GM12878 (cell line): ENCODE measurements around the gene CCDC127. TPM values are rescaled to one million over a fixed set of nuclear protein-coding genes. Genes with fewer than 3 reads are reported as not detected.
A peak's percentile ranks its signal among the peaks of the same experiment; 100 is the strongest.

Experiments
- ATAC-seq: fragments of 200-7000 bp; cut with Tn5 transposase; 3 replicates; pipeline ENCODE4 v1.9.1; 2020; ENCODE audit warnings: mild to moderate bottlenecking, moderate library complexity
- BruUV-seq: library from RNA; stranded (reverse); fragments of 400-500 nt; replicated peaks from 2 replicates; lab custom pipeline; 2021; lab: Mats Ljungman, UMichigan
- CTCF ChIA-PET: fragments of 300-600 bp; sonication (Branson Sonifier 250); formaldehyde crosslinking; extraction: SDS; loops from one replicate; lab custom pipeline; 2021; ENCODE audit warnings: inconsistent platforms; lab: Yijun Ruan, JAX
- POLR2A ChIA-PET: fragments of 350-600 bp; formaldehyde crosslinking; extraction: SDS; loops from one replicate; lab custom pipeline; 2021; ENCODE audit warnings: inconsistent platforms; lab: Charles Lee
- RAD21 ChIA-PET: fragments of 300-600 bp; sonication (Branson Sonifier 250); formaldehyde crosslinking; loops from one replicate; lab custom pipeline; 2023; ENCODE audit warnings: antibody characterized with exemption; ENCODE audit not compliant: unreplicated experiment; lab: Charles Lee
- SMC1A ChIA-PET: fragments of 300-600 bp; sonication (Branson Sonifier 250); formaldehyde crosslinking; loops from one replicate; lab custom pipeline; 2023; ENCODE audit not compliant: unreplicated experiment, uncharacterized antibody; lab: Charles Lee
- DNase-seq: peaks from one replicate; pipeline ENCODE4 v3.0.0-alpha.2; 2011; ENCODE audit warnings: low read depth, low spot score
- FAIRE-seq: peaks from 3 replicates; lab custom pipeline; 2011; peaks lifted over from hg19 to GRCh38; lab: Jason Lieb, UNC
- H2AFZ ChIP-seq: 2 replicates; pipeline ENCODE4 v1.6.0; 2011; ENCODE audit warnings: low read depth, low read length, control low read depth; ENCODE audit not compliant: control insufficient read depth
- H3K27ac ChIP-seq: 2 replicates; pipeline ENCODE4 v1.5.1; 2011; ENCODE audit warnings: control low read depth; ENCODE audit not compliant: control insufficient read depth, insufficient read depth
- H3K27me3 ChIP-seq, 2 experiments: replicated peaks in 1 of 2; 2 replicates each; pipeline versions ENCODE4 v1.6.0 to v1.6.1; 2011; ENCODE audit warnings: low read length in 1 of 2; ENCODE audit not compliant: control insufficient read depth in 2 of 2, insufficient read depth in 2 of 2
- H3K36me3 ChIP-seq, 2 experiments: 2 replicates each; pipeline ENCODE4 v1.5.1; 2011; ENCODE audit warnings: low read length in 1 of 2; ENCODE audit not compliant: control insufficient read depth in 2 of 2, insufficient read depth in 2 of 2
- H3K4me1 ChIP-seq: 2 replicates; pipeline ENCODE4 v1.6.1; 2011; ENCODE audit warnings: mild to moderate bottlenecking, low read length, moderate library complexity, mixed read lengths; ENCODE audit not compliant: control insufficient read depth, insufficient read depth
- H3K4me2 ChIP-seq: 2 replicates; pipeline ENCODE4 v1.6.0; 2011; ENCODE audit warnings: control low read depth; ENCODE audit not compliant: control insufficient read depth, insufficient read depth
- H3K4me3 ChIP-seq: fragments of 200-600 bp; sonication (generic); 2 replicates; pipeline ENCODE4 v1.5.1; 2016
- H3K79me2 ChIP-seq: 2 replicates; pipeline ENCODE4 v1.6.0; 2011; ENCODE audit warnings: low read length; ENCODE audit not compliant: control insufficient read depth, insufficient read depth
- H3K9ac ChIP-seq: 2 replicates; pipeline ENCODE4 v1.8.0; 2011; ENCODE audit warnings: low read length, control low read depth, mixed read lengths; ENCODE audit not compliant: control insufficient read depth, insufficient read depth
- H3K9me3 ChIP-seq: replicated peaks from 3 replicates; pipeline ENCODE4 v1.5.1; 2011; ENCODE audit warnings: mild to moderate bottlenecking, low read length; ENCODE audit not compliant: control insufficient read depth, insufficient read depth
- H4K20me1 ChIP-seq: 2 replicates; pipeline ENCODE4 v1.6.0; 2011; ENCODE audit not compliant: control insufficient read depth, insufficient read depth
- FOXM1 ChIP-seq: IDR thresholded peaks from 2 replicates; pipeline ENCODE4 v1.6.1; 2012; ENCODE audit warnings: low read depth, mild to moderate bottlenecking, inconsistent platforms, low read length, moderate library complexity
- MAX ChIP-seq: IDR thresholded peaks from 2 replicates; pipeline ENCODE4 v1.6.1; 2012; ENCODE audit warnings: low read depth, low read length, improper control_type of control experiment
- PRDM15 ChIP-seq: fragments of 450-650 bp; formaldehyde crosslinking; IDR thresholded peaks from 2 replicates; pipeline ENCODE4 v1.4.0; 2020; ENCODE audit warnings: mild to moderate bottlenecking, moderate library complexity
- RFX5 ChIP-seq: IDR thresholded peaks from 2 replicates; pipeline ENCODE4 v1.6.1; 2011; ENCODE audit warnings: low read depth, low read length, improper control_type of control experiment
- ZBTB40 ChIP-seq: fragments of 450-650 bp; IDR thresholded peaks from 2 replicates; pipeline ENCODE4 v1.6.1; 2016; ENCODE audit warnings: mild to moderate bottlenecking, moderate library complexity, borderline replicate concordance
- ZNF687 ChIP-seq: fragments of 450-650 bp; IDR thresholded peaks from 2 replicates; pipeline ENCODE4 v1.6.1; 2017; ENCODE audit warnings: mild to moderate bottlenecking, moderate library complexity
- WGBS: methylation state at CpG from one replicate; pipeline ENCODE4 v1.1.6; 2016; ENCODE audit warnings: low lambda C conversion rate; ENCODE audit not compliant: insufficient replicate concordance, insufficient coverage; ENCODE audit errors: missing lambda C conversion rate; 5-methylcytosine and 5-hydroxymethylcytosine counted together
- in situ Hi-C: fragments of 300-500 bp; cut with MboI; formaldehyde crosslinking; loops from 9 replicates; pipeline ENCODE4 v1.14.3; 2018; ENCODE audit warnings: mixed read lengths
- intact Hi-C: fragments of 100-400 bp; cut with micrococcal nuclease; formaldehyde crosslinking; loops from one replicate; pipeline ENCODE4 v1.14.2; 2022; ENCODE audit not compliant: unreplicated experiment
- polyA plus RNA-seq, 11 experiments: library from polyadenylated mRNA; depleted of rRNA in 4 of 11; unstranded in 6 of 11; stranded (reverse) in 5 of 11; fragments of >200 nt; fragmentation: Nextera tagmentation in 4 of 11; fragmentation: Illumina TruSeq in 1 of 11; extraction: Ambion mirVana in 4 of 11; extraction: Trizol in 1 of 11; gene quantifications; 1 replicate in 1 of 11; 2 replicates in 10 of 11; pipeline versions ENCODE4 v1.2.1 to v1.2.3, GENCODE V29; 2011 to 2016; ENCODE audit warnings: inconsistent platforms in 2 of 11, missing spikeins in 2 of 11, low read depth in 1 of 11
- total RNA-seq, 4 experiments: library from RNA; depleted of rRNA in 3 of 4; stranded (reverse); fragments of >200 nt in 3 of 4; fragmentation: Illumina TruSeq in 1 of 4; extraction: Trizol in 1 of 4; gene quantifications; 2 replicates each; pipeline versions ENCODE4 v1.2.1 to v1.2.3, GENCODE V29; 2013 to 2021

CCDC127 gene
- total and polyA plus RNA-seq, 10 of the 15 experiments (the other 5 are each of a cell fraction or from before 2014, with no cell fraction given) = 1.9 to 6.9 (median 2.9) TPM

- no peak for DNase-seq
- Histone ChIP-seq H2AFZ (no peak overlapping the region), H3K4me1 (peaks cover 32% of the 10 kb centered on the region), H4K20me1 (no peaks in the 10 kb centered on the region; the same call in 1 of the 2 replicates), H3K27ac (no peak overlapping the region), H3K4me3 (no peak overlapping the region), H3K4me2 (peak overlapping the region; percentile 50; the same call in 1 of the 2 replicates), H3K36me3 (no peaks in the 10 kb centered on the region), H3K9ac (no peak overlapping the region), H3K27me3 (no peaks in the 10 kb centered on the region; a peak in 3 of 4 replicates), H3K79me2 (no peaks in the 10 kb centered on the region), H3K9me3 (no peaks in the 10 kb centered on the region)
- in situ Hi-C loops (no loop called here), intact Hi-C loops (no loop called here)
- ChIA-PET RAD21 (interaction anchor here (0.6 to 1.6 kb wide), 10 partner anchors 32 to 732 kb away, joined by 3 to 11 read pairs (median 3); partner anchors contain the start of genes AHRR and PDCD6), CTCF (interaction anchor here (0.7 to 2.5 kb wide), 20 partner anchors 9 to 945 kb away, joined by 3 to 17 read pairs (median 4); partner anchors contain the start of genes CCDC127, PDCD6 and SDHA), SMC1A (interaction anchor here (0.8 to 2.0 kb wide), 5 partner anchors 31 to 715 kb away, joined by 3 to 9 read pairs (median 3); partner anchors contain the start of genes CCDC127 and SDHA), POLR2A (interaction anchor here (1.0 kb wide), 1 partner anchor 84 kb away, joined by 4 read pairs; the partner anchor contains the start of gene PDCD6)
- no peak for FAIRE-seq
- WGBS = 33% methylated on average over 20 of the region's 21 CpGs
- no TSS peak for BruUV-seq
- no peak for ATAC-seq
- TF ChIP-seq FOXM1 (no peak), PRDM15 (no peak), MAX (no peak), RFX5 (no peak), ZNF687 (no peak), ZBTB40 (no peak)
Observed at GRCh38 chr5:187617-188451, 30.1 kb downstream of the CCDC127 start.
